ENCODE data around the gene SLC2A6. TPM values are rescaled to one million over a fixed set of nuclear protein-coding genes. Genes with fewer than 3 reads are reported as not detected.

SLC2A6 gene
- total and polyA plus RNA-seq, 2 of the 8 experiments (the other 6 are each of a cell fraction or from before 2014, with no cell fraction given), result 16.6 to 17.8 TPM

- peaks cover 0 to 7% of the 10 kb centered on the region in 2 experiments for H4K20me1 ChIP-seq (replicated peaks in 1 of 2; ENCODE audit: control insufficient read depth in 1 of 2, insufficient read depth in 2 of 2, low read length in 2 of 2)
- no peak overlapping the region for H2AK5ac ChIP-seq (ENCODE audit: low read depth, low read length)
- peaks cover 0 to 15% (median 12%) of the 10 kb centered on the region in 4 experiments; a peak in 6 of 7 replicates for H3K4me1 ChIP-seq (replicated peaks in 1 of 4; ENCODE audit: control insufficient read depth in 3 of 4, insufficient read depth in 4 of 4, low read length in 3 of 4)
- FAIRE-seq, result no peak
- H4K91ac ChIP-seq (replicated peaks; ENCODE audit: insufficient read length, low read length), result no peak overlapping the region
- H2BK5ac ChIP-seq (ENCODE audit: low read depth, low read length), result no peak overlapping the region
- H3K27me3 ChIP-seq (replicated peaks in 1 of 4; ENCODE audit: control insufficient read depth in 3 of 4, extremely low read depth in 1 of 4, insufficient read depth in 3 of 4, low read length in 3 of 4), result peaks cover 0 to 2% (median 0%) of the 10 kb centered on the region in 4 experiments; a peak in 2 of 7 replicates
- ChIA-PET CTCF (ENCODE audit: partially characterized antibody) (interaction anchor here (1.0 to 1.7 kb wide), 5 partner anchors 21 to 220 kb away, joined by 3 to 5 read pairs (median 4); partner anchors contain the start of gene ADAMTSL2), POLR2A (ENCODE audit: partially characterized antibody) (no interaction called here)
- H2BK15ac ChIP-seq (ENCODE audit: low read length), result no peak overlapping the region
- H4K5ac ChIP-seq (ENCODE audit: insufficient read length, low read depth, low read length), result no peak overlapping the region
- no peaks in the 10 kb centered on the region for H3K79me1 ChIP-seq (ENCODE audit: low read depth, low read length)
- H3K4me3 ChIP-seq (ENCODE audit: extremely low read depth in 1 of 4, insufficient read depth in 2 of 4, low read depth in 3 of 4, low read length in 4 of 4), result no peak overlapping the region
- no peak overlapping the region for H3K56ac ChIP-seq (replicated peaks; ENCODE audit: insufficient read length, low read depth, low read length)
- H3K79me2 ChIP-seq (ENCODE audit: control insufficient read depth in 1 of 2, insufficient read depth in 2 of 2, low read length in 2 of 2), result no peaks in the 10 kb centered on the region
- H3K9ac ChIP-seq (replicated peaks in 1 of 4; ENCODE audit: extremely low read depth in 1 of 4, low read depth in 3 of 4, low read length in 3 of 4), result no peak overlapping the region
- no peak overlapping the region for H2BK20ac ChIP-seq (ENCODE audit: low read length)
- no peak overlapping the region for H3K23ac ChIP-seq (ENCODE audit: insufficient read length)
- H2BK120ac ChIP-seq (replicated peaks; ENCODE audit: low read depth, low read length), result no peak overlapping the region
- H4K8ac ChIP-seq (ENCODE audit: extremely low read depth, insufficient read depth, low read length), result no peak overlapping the region; the same call in 1 of the 2 replicates
- no peak overlapping the region for H3K4ac ChIP-seq (replicated peaks; ENCODE audit: insufficient read length, low read depth, low read length)
- H3K36me3 ChIP-seq (ENCODE audit: control insufficient read depth in 2 of 4, insufficient read depth in 4 of 4, low read length in 3 of 4), result no peaks in the 10 kb centered on the region; a peak in 1 of 8 replicates
- H3K27ac ChIP-seq (ENCODE audit: low read depth, low read length), result no peak overlapping the region
- peaks cover 9% of the 10 kb centered on the region for H3K23me2 ChIP-seq (ENCODE audit: low read depth, low read length)
- no peak for DNase-seq (ENCODE audit: low read depth in 1 of 2, low spot score in 2 of 2)
- H3K4me2 ChIP-seq (ENCODE audit: insufficient read depth in 1 of 2, low read depth in 2 of 2, low read length in 2 of 2), result no peak overlapping the region
- whole genome bisulfite sequencing, 2 experiments (ENCODE audit: extremely low coverage in 1 of 2, insufficient coverage in 1 of 2, insufficient read length in 1 of 2, insufficient replicate concordance in 2 of 2, low coverage in 1 of 2, low lambda C conversion rate in 2 of 2, missing lambda C conversion rate in 1 of 2), result 80% methylated on average over 19 of the region's 24 CpGs; no CpG with 5 or more reads in 1 of the 2 experiments
- H2AFZ ChIP-seq (ENCODE audit: low read length), result no peak overlapping the region
- 0 out of 2 replicates have a peak overlapping the region, but pooled peaks have one; percentile 60 for H2BK12ac ChIP-seq (ENCODE audit: low read depth, low read length)
- no peak overlapping the region for H3K14ac ChIP-seq (ENCODE audit: insufficient read length)
- peaks cover 0 to 3% of the 10 kb centered on the region in 2 experiments; a peak in 1 of 4 replicates for H3K9me3 ChIP-seq (ENCODE audit: insufficient read depth in 2 of 2, low read depth in 1 of 2, low read length in 1 of 2)
- no peak overlapping the region; the same call in 1 of the 2 replicates for H3K18ac ChIP-seq (ENCODE audit: extremely low read depth, low read length)
- no peak for TF ChIP-seq E2F6 (IDR thresholded peaks at IDR 0.05)
- TF ChIP-seq USF2 (IDR thresholded peaks at IDR 0.05; ENCODE audit: low read length), result no peak
- no peak for TF ChIP-seq ZNF274 (IDR thresholded peaks at IDR 0.05; ENCODE audit: borderline replicate concordance, extremely low read depth, low read length)
- TF ChIP-seq SRF (IDR thresholded peaks at IDR 0.05; ENCODE audit: low read depth, low read length), result no peak
- no peak for TF ChIP-seq RFX5 (IDR thresholded peaks at IDR 0.05; ENCODE audit: borderline replicate concordance, low read depth, low read length)
- no peak for TF ChIP-seq CEBPB (IDR thresholded peaks at IDR 0.05; ENCODE audit: low read depth, low read length)
- TF ChIP-seq CBX5 (IDR thresholded peaks at IDR 0.05; ENCODE audit: low read depth, low read length), result no peak
- no peak for TF ChIP-seq GABPA (IDR thresholded peaks at IDR 0.05; ENCODE audit: borderline replicate concordance, insufficient read depth, low read length)
- no peak for TF ChIP-seq TAF7 (optimal IDR thresholded peaks at IDR 0.05; ENCODE audit: borderline replicate concordance, low read depth, low read length)
- no peak for TF ChIP-seq JUN (IDR thresholded peaks at IDR 0.05; ENCODE audit: low read depth, low read length)
Observed at GRCh38 chr9:133507246-133507965, 28.5 kb upstream of the SLC2A6 start.
